ENCODE results near the gene GRIP1.

DNA sequence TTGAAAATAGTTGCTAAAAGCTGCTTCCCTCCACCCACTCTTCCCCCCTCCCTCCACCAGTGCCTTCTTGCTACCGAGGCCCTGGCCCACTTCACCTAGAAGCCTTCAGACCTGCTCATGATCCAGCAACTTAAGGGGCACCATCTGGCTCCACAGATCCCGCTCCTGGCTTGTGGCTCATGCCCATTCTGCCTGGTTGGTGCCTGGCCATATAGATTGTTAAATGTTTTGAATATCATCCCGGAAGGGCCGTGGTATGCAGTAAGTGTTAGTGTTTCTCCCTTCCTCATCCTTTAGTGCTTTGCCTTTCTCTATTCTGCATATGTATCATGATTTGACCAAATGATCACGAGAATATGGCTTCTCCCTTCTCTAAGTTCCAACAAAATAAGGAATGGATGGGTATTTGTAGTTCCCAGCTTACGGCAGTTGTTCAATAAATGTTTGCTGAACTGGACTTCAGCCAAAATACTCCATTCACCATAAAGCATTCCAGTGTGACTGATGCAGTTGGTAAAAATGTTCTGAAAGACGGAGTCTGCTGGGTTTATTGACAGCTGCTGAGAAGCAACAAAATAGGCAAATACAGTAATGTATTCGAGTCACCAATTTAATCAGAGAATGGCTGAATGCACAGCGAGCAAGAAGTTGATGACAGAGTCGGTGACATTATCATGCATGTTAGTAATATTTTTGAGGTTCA, 30.7 kb downstream of the GRIP1 start:
- TF ChIP-seq, protein P1, sequence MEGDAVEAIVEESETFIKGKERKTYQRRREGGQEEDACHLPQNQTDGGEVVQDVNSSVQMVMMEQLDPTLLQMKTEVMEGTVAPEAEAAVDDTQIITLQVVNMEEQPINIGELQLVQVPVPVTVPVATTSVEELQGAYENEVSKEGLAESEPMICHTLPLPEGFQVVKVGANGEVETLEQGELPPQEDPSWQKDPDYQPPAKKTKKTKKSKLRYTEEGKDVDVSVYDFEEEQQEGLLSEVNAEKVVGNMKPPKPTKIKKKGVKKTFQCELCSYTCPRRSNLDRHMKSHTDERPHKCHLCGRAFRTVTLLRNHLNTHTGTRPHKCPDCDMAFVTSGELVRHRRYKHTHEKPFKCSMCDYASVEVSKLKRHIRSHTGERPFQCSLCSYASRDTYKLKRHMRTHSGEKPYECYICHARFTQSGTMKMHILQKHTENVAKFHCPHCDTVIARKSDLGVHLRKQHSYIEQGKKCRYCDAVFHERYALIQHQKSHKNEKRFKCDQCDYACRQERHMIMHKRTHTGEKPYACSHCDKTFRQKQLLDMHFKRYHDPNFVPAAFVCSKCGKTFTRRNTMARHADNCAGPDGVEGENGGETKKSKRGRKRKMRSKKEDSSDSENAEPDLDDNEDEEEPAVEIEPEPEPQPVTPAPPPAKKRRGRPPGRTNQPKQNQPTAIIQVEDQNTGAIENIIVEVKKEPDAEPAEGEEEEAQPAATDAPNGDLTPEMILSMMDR (IDR thresholded peaks at IDR 0.05): no peak
- TF ChIP-seq EP300 (IDR thresholded peaks at IDR 0.05) (no peak), POLR2A (IDR thresholded peaks at IDR 0.05) (no peak)

Measured in tibial nerve (tissue), 4 donors.